HG03442 (cell line): ENCODE results near the gene C2CD2.

Experiments used
- ATAC-seq: cut with Tn5 transposase; IDR thresholded peaks from one replicate; pipeline ENCODE4 v1.9.1; 2021; ENCODE audit warnings: mild to moderate bottlenecking, moderate library complexity; ENCODE audit not compliant: unreplicated experiment

The C2CD2 gene

GRCh38 chr21:41890355-41890754, 63.5 kb downstream of the C2CD2 start:
- no peak for ATAC-seq

GRCh38 chr21:41888749-41889376, 65.0 kb downstream of the C2CD2 start:
- ATAC-seq: no peak

- ATAC-seq: no peak
Measured at GRCh38 chr21:41887667-41888066, 66.2 kb downstream of the C2CD2 start.

GRCh38 chr21:41886328-41886727, 67.5 kb downstream of the C2CD2 start:
- no peak for ATAC-seq

GRCh38 chr21:41885341-41886024, 68.3 kb downstream of the C2CD2 start:
- ATAC-seq: no peak

- ATAC-seq: no peak
Measured at GRCh38 chr21:41884501-41885030, 69.3 kb downstream of the C2CD2 start.

GRCh38 chr21:41883582-41883981, 70.2 kb downstream of the C2CD2 start:
- ATAC-seq: no peak

GRCh38 chr21:41881051-41881450, 72.8 kb downstream of the C2CD2 start:
- ATAC-seq: no peak

GRCh38 chr21:41880153-41880552, 73.7 kb downstream of the C2CD2 start:
- no peak for ATAC-seq

- ATAC-seq: peak; percentile 59
Measured at GRCh38 chr21:41879190-41879998, 74.4 kb downstream of the C2CD2 start, which contains the start of gene PRDM15. PRDM15 (minus strand) TSS chr21:41879344; CDS start chr21:41860363, 18,981 bp downstream.

GRCh38 chr21:41878831-41879189, 75.0 kb downstream of the C2CD2 start:
- ATAC-seq: peak; percentile 57

GRCh38 chr21:41877901-41878830, 75.7 kb downstream of the C2CD2 start:
- peak; percentile 26 for ATAC-seq

- no peak for ATAC-seq
Measured at GRCh38 chr21:41876928-41877652, 76.7 kb downstream of the C2CD2 start.

- ATAC-seq: no peak
Measured at GRCh38 chr21:41876396-41876795, 77.4 kb downstream of the C2CD2 start.

GRCh38 chr21:41875086-41875485, 78.7 kb downstream of the C2CD2 start:
- no peak for ATAC-seq

GRCh38 chr21:41874611-41875010, 79.2 kb downstream of the C2CD2 start:
- ATAC-seq: no peak

- no peak for ATAC-seq
Measured at GRCh38 chr21:41873426-41873825, 80.4 kb downstream of the C2CD2 start.

- ATAC-seq: no peak
Measured at GRCh38 chr21:41873005-41873404, 80.8 kb downstream of the C2CD2 start.

GRCh38 chr21:41871293-41872030, 82.4 kb downstream of the C2CD2 start:
- no peak for ATAC-seq
